Uterus (tissue), 2 donors: Measurements from ENCODE around the gene RAB12.

ENCODE experiments used
- CTCF ChIP-seq, 4 experiments: fragments of 200-600 bp in 2 of 4; fragments of 450-650 bp in 2 of 4; sonication (generic) in 2 of 4; IDR thresholded peaks; one replicate each; pipeline ENCODE4 v1.5.1; 2016 to 2019; ENCODE audit warnings: antibody characterized with exemption in 4 of 4, mild to moderate bottlenecking in 2 of 4, moderate library complexity in 1 of 4
- POLR2A ChIP-seq, 2 donors: fragments of 450-650 bp; IDR thresholded peaks; one replicate each; pipeline ENCODE4 v1.6.1; 2016; ENCODE audit warnings: antibody characterized with exemption in 2 of 2, mild to moderate bottlenecking in 1 of 2, moderate library complexity in 1 of 2

- TF ChIP-seq CTCF (IDR thresholded peaks at IDR 0.05) (no peak), POLR2A (IDR thresholded peaks at IDR 0.05) (no peak)
Observed at GRCh38 chr18:8656232-8656631, 47.0 kb downstream of the RAB12 start.
